Endothelial cell of umbilical vein (primary cell): ENCODE measurements around the gene FAM181A. TPM values are rescaled to one million over a fixed set of nuclear protein-coding genes. Genes with fewer than 3 reads are reported as not detected.

Experiments
- BruUV-seq: library from RNA; stranded (reverse); fragments of 400-500 nt; replicated peaks from 2 replicates; lab custom pipeline; 2021; lab: Mats Ljungman, UMichigan
- CTCF ChIA-PET: fragments of 300-600, 350-600 bp; sonication (Branson Sonifier 250); formaldehyde crosslinking; loops from one replicate; lab custom pipeline; 2021; ENCODE audit warnings: antibody characterized with exemption, inconsistent platforms; lab: Charles Lee
- POLR2A ChIA-PET: fragments of 300-600, 350-600 bp; sonication (Branson Sonifier 250); formaldehyde crosslinking; loops from one replicate; lab custom pipeline; 2021; ENCODE audit warnings: antibody characterized with exemption, inconsistent platforms; lab: Charles Lee
- DNase-seq: peaks from one replicate; pipeline ENCODE4 v3.0.0-alpha.2; 2011; ENCODE audit warnings: low read depth, low spot score
- FAIRE-seq: peaks from 2 replicates; lab custom pipeline; 2011; peaks lifted over from hg19 to GRCh38; lab: Jason Lieb, UNC
- H2AFZ ChIP-seq: 2 replicates; pipeline ENCODE4 v1.6.0; 2012; ENCODE audit warnings: low read depth, low read length, control low read depth, inconsistent platforms
- H3K27ac ChIP-seq: 2 replicates; pipeline ENCODE4 v1.5.1; 2011; ENCODE audit warnings: low read depth, mild to moderate bottlenecking, control low read depth, low read length, moderate library complexity; ENCODE audit not compliant: insufficient read depth
- H3K27me3 ChIP-seq, 2 experiments: 2 replicates each; pipeline versions ENCODE4 v1.6.0 to v1.6.1; 2011; ENCODE audit warnings: low read length in 2 of 2, mixed read lengths in 1 of 2; ENCODE audit not compliant: control insufficient read depth in 2 of 2, insufficient read depth in 2 of 2
- H3K36me3 ChIP-seq, 2 experiments: 2 replicates in 1 of 2; 3 replicates in 1 of 2; pipeline ENCODE4 v1.5.1; 2011; ENCODE audit warnings: low read length in 2 of 2, mild to moderate bottlenecking in 1 of 2, moderate library complexity in 1 of 2; ENCODE audit not compliant: control insufficient read depth in 2 of 2, insufficient read depth in 2 of 2; ENCODE audit errors: extremely low read depth in 1 of 2
- H3K4me1 ChIP-seq: 3 replicates; pipeline ENCODE4 v1.5.1; 2011; ENCODE audit warnings: mild to moderate bottlenecking, low read length; ENCODE audit not compliant: control insufficient read depth, insufficient read depth; ENCODE audit errors: extremely low read depth
- H3K4me2 ChIP-seq: 2 replicates; pipeline ENCODE4 v1.6.1; 2011; ENCODE audit warnings: low read length, control low read depth, mixed read lengths; ENCODE audit not compliant: insufficient read depth
- H3K4me3 ChIP-seq, 3 experiments: fragments of 200-600 bp in 1 of 3; sonication (generic), shearing (Covaris generic) in 1 of 3; replicated peaks in 1 of 3; 2 replicates each; pipeline ENCODE4 v1.5.1; 2011 to 2016; ENCODE audit warnings: control low read depth in 3 of 3, low read length in 3 of 3, mild to moderate bottlenecking in 2 of 3, inconsistent platforms in 1 of 3, low read depth in 1 of 3, moderate library complexity in 1 of 3; ENCODE audit not compliant: insufficient read depth in 1 of 3
- H3K79me2 ChIP-seq: 2 replicates; pipeline ENCODE4 v1.6.0; 2012; ENCODE audit warnings: low read length, inconsistent platforms; ENCODE audit not compliant: control insufficient read depth, insufficient read depth
- H3K9ac ChIP-seq: replicated peaks from 2 replicates; pipeline ENCODE3; 2011; ENCODE audit warnings: low read length, control low read depth; ENCODE audit not compliant: insufficient read depth; ENCODE audit errors: extremely low read depth
- H3K9me1 ChIP-seq: replicated peaks from 3 replicates; pipeline ENCODE4 v1.6.0; 2011; ENCODE audit warnings: mild to moderate bottlenecking, low read length; ENCODE audit not compliant: control insufficient read depth, insufficient read depth; ENCODE audit errors: extremely low read depth
- H3K9me3 ChIP-seq: replicated peaks from 2 replicates; pipeline ENCODE4 v1.5.1; 2012; ENCODE audit warnings: low read length, inconsistent platforms; ENCODE audit not compliant: control insufficient read depth, insufficient read depth
- H4K20me1 ChIP-seq: replicated peaks from 2 replicates; pipeline ENCODE3; 2011; ENCODE audit warnings: mild to moderate bottlenecking, low read length; ENCODE audit not compliant: control insufficient read depth, insufficient read depth; ENCODE audit errors: extremely low read depth
- EZH2 ChIP-seq: IDR thresholded peaks from 2 replicates; pipeline ENCODE4 v1.6.1; 2012; ENCODE audit warnings: borderline replicate concordance, low read depth, mild to moderate bottlenecking, moderate library complexity, low read length, inconsistent platforms; ENCODE audit not compliant: severe bottlenecking
- FOS ChIP-seq: IDR thresholded peaks from 2 replicates; pipeline ENCODE4 v1.6.1; 2011; ENCODE audit warnings: mild to moderate bottlenecking, low read length, moderate library complexity, borderline replicate concordance; ENCODE audit not compliant: insufficient read depth
- GATA2 ChIP-seq: IDR thresholded peaks from 2 replicates; pipeline ENCODE4 v1.7.0; 2011; ENCODE audit warnings: low read depth, mild to moderate bottlenecking, moderate library complexity, mixed read lengths, low read length; ENCODE audit not compliant: insufficient read length, insufficient read depth
- JUN ChIP-seq: IDR thresholded peaks from 2 replicates; pipeline ENCODE4 v1.6.1; 2011; ENCODE audit warnings: borderline replicate concordance, low read depth; ENCODE audit not compliant: insufficient read length, insufficient read depth
- MYC ChIP-seq: IDR thresholded peaks from one replicate; pipeline ENCODE4 v1.6.1; 2011; ENCODE audit warnings: mild to moderate bottlenecking, low read depth, low read length
- POLR2A ChIP-seq: IDR thresholded peaks from 2 replicates; pipeline ENCODE4 v1.6.1; 2012; ENCODE audit warnings: low read depth, mild to moderate bottlenecking, control low read depth, low read length
- POLR2AphosphoS5 ChIP-seq: IDR thresholded peaks from 2 replicates; pipeline ENCODE4 v1.6.1; 2012; ENCODE audit warnings: low read depth, mild to moderate bottlenecking, control low read depth, low read length, moderate library complexity; ENCODE audit not compliant: insufficient read depth
- dilution Hi-C: fragments of 300-500 bp; cut with MboI; formaldehyde crosslinking; loops from one replicate; pipeline ENCODE4 v1.15.0; 2019; ENCODE audit warnings: low sequenced_read_pairs; ENCODE audit not compliant: extremely low pct_ligation_motif_present
- intact Hi-C: fragments of 100-400 bp; cut with micrococcal nuclease; formaldehyde crosslinking; loops from one replicate; pipeline ENCODE4 v1.10.0; 2022
- polyA plus RNA-seq, 4 experiments: library from polyadenylated mRNA; depleted of rRNA in 3 of 4; stranded (reverse) in 3 of 4; unstranded in 1 of 4; fragments of >200 nt; gene quantifications; 2 replicates each; pipeline versions ENCODE4 v1.2.1 to v1.2.3, GENCODE V29; 2011 to 2012; ENCODE audit warnings: missing spikeins in 1 of 4
- total RNA-seq: library from RNA; stranded (reverse); gene quantifications from 2 replicates; pipeline ENCODE4 v1.2.3, GENCODE V29; 2021
- TF ChIP-seq, protein P1 (sequence below): IDR thresholded peaks from 2 replicates; pipeline ENCODE4 v1.6.1; 2011; ENCODE audit not compliant: insufficient read depth, insufficient read length
- TF ChIP-seq, protein P2 (sequence below), 2 donors: IDR thresholded peaks; 1 replicate in 1 of 2; 2 replicates in 1 of 2; pipeline ENCODE4 v1.5.1; 2011; ENCODE audit warnings: low read length in 2 of 2, mild to moderate bottlenecking in 2 of 2, moderate library complexity in 2 of 2, control low read depth in 1 of 2, inconsistent platforms in 1 of 2, low read depth in 1 of 2; ENCODE audit not compliant: insufficient read depth in 1 of 2; ENCODE audit errors: extremely low read depth in 1 of 2

The FAM181A gene
- total and polyA plus RNA-seq, 2 donors (not counting 3 experiments of a cell fraction or from before 2014, with no cell fraction given): not detected

- dilution Hi-C loops (no loop called here), intact Hi-C loops (no loop called here)
- no peak overlapping the region for H3K4me3 ChIP-seq
- no peak overlapping the region for H2AFZ ChIP-seq
- H3K27me3 ChIP-seq: no peaks in the 10 kb centered on the region
- FAIRE-seq (no peak), DNase-seq (no peak)
- no peaks in the 10 kb centered on the region for H3K36me3 ChIP-seq
- H3K27ac ChIP-seq: no peak overlapping the region
- CTCF ChIA-PET: interaction anchor here (2.9 kb wide), 1 partner anchor 13 kb away, joined by 22 read pairs; no protein-coding TSS in a partner anchor
- POLR2A ChIA-PET: no interaction called here
- H3K4me2 ChIP-seq: no peak overlapping the region
- H3K9ac ChIP-seq: no peak overlapping the region
- TF ChIP-seq EZH2: no peak
- no peak for TF ChIP-seq MYC
- TF ChIP-seq, protein P1, sequence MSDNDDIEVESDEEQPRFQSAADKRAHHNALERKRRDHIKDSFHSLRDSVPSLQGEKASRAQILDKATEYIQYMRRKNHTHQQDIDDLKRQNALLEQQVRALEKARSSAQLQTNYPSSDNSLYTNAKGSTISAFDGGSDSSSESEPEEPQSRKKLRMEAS: no peak
- TF ChIP-seq JUN: no peak
- TF ChIP-seq, protein P2, sequence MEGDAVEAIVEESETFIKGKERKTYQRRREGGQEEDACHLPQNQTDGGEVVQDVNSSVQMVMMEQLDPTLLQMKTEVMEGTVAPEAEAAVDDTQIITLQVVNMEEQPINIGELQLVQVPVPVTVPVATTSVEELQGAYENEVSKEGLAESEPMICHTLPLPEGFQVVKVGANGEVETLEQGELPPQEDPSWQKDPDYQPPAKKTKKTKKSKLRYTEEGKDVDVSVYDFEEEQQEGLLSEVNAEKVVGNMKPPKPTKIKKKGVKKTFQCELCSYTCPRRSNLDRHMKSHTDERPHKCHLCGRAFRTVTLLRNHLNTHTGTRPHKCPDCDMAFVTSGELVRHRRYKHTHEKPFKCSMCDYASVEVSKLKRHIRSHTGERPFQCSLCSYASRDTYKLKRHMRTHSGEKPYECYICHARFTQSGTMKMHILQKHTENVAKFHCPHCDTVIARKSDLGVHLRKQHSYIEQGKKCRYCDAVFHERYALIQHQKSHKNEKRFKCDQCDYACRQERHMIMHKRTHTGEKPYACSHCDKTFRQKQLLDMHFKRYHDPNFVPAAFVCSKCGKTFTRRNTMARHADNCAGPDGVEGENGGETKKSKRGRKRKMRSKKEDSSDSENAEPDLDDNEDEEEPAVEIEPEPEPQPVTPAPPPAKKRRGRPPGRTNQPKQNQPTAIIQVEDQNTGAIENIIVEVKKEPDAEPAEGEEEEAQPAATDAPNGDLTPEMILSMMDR (IDR thresholded peaks at IDR 0.05; ENCODE audit: extremely low read depth in 1 of 2, insufficient read depth in 1 of 2, low read depth in 1 of 2, low read length in 2 of 2): no peak
- TF ChIP-seq GATA2: no peak
- TF ChIP-seq POLR2AphosphoS5: no peak
- no peak for TF ChIP-seq POLR2A
- no peak for TF ChIP-seq FOS
- no peaks in the 10 kb centered on the region for H4K20me1 ChIP-seq
- no peaks in the 10 kb centered on the region for H3K9me1 ChIP-seq
- H3K79me2 ChIP-seq: no peaks in the 10 kb centered on the region
- H3K4me1 ChIP-seq: no peaks in the 10 kb centered on the region
- no TSS peak for BruUV-seq
- H3K9me3 ChIP-seq: no peaks in the 10 kb centered on the region
Observed at GRCh38 chr14:93952829-93953228, 25.7 kb downstream of the FAM181A start.
